IPS-18a (cell line): Measurements from ENCODE around the gene RNASEH1.

ENCODE experiments used
- H3K27ac ChIP-seq: one replicate; pipeline ENCODE4 v1.5.1; 2013; ENCODE audit warnings: low read length
- H3K27me3 ChIP-seq: one replicate; pipeline ENCODE4 v1.6.1; 2013; ENCODE audit warnings: mild to moderate bottlenecking, low read length; ENCODE audit not compliant: control insufficient read depth, insufficient read depth
- H3K36me3 ChIP-seq: one replicate; pipeline ENCODE4 v1.6.1; 2013; ENCODE audit warnings: low read depth, low read length; ENCODE audit not compliant: control insufficient read depth
- H3K4me1 ChIP-seq: one replicate; pipeline ENCODE4 v1.6.1; 2013; ENCODE audit warnings: low read depth, low read length; ENCODE audit not compliant: control insufficient read depth
- H3K4me3 ChIP-seq: one replicate; pipeline ENCODE4 v1.5.1; 2013; ENCODE audit warnings: low read length
- H3K9ac ChIP-seq: one replicate; pipeline ENCODE4 v1.6.1; 2013; ENCODE audit warnings: mild to moderate bottlenecking, low read length, moderate library complexity
- H3K9me3 ChIP-seq: one replicate; pipeline ENCODE4 v1.6.1; 2013; ENCODE audit warnings: low read depth, low read length; ENCODE audit not compliant: control insufficient read depth

Gene RNASEH1

DNA sequence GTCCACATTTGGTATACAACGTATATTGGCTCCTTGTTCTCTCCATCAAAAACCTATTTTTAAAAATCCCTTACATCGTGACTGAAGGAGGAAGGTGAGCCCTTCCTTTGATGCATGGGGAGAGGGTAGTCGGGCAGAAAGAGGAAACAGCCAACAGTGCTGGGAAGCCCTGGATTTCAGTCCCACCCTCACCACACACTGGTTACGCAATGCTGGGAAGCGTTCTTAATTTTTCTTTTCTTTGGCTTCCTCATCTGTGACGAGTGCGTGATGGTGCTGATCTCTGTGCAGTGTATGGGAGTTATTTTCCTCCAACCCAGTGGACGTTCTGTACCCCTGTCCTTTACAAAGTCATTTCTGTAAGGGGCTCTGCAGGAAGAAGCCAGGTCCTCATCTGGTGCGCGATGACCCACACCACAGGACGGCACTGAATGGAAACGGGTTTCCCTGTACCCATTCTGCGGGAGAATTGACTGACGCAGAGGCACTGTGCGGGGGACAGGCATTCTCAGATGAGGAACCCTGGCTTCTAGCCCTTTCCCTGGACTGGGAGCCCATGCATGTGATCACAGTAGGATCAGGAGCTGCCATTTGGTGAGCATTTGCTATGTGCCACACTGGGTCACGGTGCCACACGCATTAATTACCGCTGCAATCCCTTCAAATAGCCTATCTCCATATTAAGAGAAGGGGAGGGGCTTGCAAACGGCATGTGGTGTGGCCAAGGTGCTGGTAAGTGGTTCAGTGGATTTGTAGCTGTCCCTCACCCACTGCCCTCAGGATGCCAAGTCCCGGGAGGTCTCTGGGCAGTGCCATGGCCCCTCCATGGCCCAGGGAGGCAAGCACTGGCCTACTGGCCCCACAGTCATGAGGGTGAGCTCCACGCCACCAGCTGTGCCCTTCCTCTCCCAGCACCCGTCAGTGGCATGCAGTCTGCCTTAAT is 41.0 kb upstream of the RNASEH1 start:
- H3K36me3 ChIP-seq = no peaks in the 10 kb centered on the region
- no peak overlapping the region for H3K27ac ChIP-seq
- no peaks in the 10 kb centered on the region for H3K27me3 ChIP-seq
- no peaks in the 10 kb centered on the region for H3K9me3 ChIP-seq
- no peak overlapping the region for H3K9ac ChIP-seq
- H3K4me3 ChIP-seq = no peak overlapping the region
- no peaks in the 10 kb centered on the region for H3K4me1 ChIP-seq

DNA sequence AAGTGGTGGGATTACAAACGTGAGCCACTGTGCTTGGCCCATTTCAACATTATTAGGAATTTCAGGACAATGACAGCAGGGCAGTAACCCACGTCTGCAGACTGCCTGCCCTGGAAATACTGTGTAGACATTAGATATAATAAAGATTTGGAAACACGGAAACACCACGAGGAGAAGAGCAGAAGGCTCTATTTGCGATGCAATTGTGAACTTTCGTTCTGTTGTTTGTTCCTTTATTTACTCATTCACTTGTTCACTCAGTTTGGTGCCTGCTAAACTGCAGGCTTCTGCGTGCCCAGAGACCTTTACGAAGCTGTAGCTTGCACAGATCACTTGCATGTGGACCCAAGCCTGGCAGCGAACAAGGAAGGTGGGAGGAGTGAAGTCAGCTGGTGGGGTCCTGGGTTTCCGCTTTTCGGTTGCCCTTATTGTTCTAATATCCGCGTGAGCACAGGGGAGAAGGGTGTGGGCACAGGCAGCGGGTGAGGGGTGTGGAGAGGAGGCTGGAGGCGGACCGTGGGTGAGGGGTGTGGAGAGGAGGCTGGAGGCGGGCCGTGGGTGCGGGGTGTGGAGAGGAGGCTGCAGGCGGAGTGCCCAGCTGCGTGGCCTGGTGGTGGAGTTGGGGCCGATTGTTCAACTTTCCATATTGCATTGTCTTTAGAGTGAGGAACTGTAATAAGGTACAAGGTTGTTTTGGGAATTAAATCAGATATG is 40.2 kb upstream of the RNASEH1 start:
- Histone ChIP-seq H3K27me3 (no peaks in the 10 kb centered on the region), H3K9ac (no peak overlapping the region), H3K4me1 (no peaks in the 10 kb centered on the region), H3K27ac (no peak overlapping the region), H3K4me3 (no peak overlapping the region), H3K9me3 (no peaks in the 10 kb centered on the region), H3K36me3 (no peaks in the 10 kb centered on the region)

DNA sequence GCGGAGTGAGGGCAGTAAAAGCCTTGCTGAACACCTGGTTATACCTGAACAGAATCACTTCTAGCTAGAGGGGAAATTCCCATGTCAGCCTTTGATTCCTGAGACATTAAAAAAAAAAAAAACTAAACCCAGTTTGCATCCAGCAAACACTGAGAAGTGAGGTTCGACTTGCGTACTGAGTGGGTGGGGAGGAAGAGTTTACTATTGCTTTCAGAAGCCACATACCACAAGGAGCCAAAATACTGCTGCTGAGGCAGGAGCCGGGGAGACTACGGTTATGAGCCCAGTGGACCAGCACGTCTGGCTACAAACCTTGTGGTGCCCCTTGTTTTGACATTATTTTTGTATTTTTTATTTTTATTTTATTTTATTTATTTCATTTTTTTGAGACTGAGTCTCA is 39.4 kb upstream of the RNASEH1 start:
- Histone ChIP-seq H3K9me3 (no peaks in the 10 kb centered on the region), H3K4me3 (no peak overlapping the region), H3K27me3 (no peaks in the 10 kb centered on the region), H3K9ac (no peak overlapping the region), H3K27ac (no peak overlapping the region), H3K36me3 (no peaks in the 10 kb centered on the region), H3K4me1 (no peaks in the 10 kb centered on the region)

DNA sequence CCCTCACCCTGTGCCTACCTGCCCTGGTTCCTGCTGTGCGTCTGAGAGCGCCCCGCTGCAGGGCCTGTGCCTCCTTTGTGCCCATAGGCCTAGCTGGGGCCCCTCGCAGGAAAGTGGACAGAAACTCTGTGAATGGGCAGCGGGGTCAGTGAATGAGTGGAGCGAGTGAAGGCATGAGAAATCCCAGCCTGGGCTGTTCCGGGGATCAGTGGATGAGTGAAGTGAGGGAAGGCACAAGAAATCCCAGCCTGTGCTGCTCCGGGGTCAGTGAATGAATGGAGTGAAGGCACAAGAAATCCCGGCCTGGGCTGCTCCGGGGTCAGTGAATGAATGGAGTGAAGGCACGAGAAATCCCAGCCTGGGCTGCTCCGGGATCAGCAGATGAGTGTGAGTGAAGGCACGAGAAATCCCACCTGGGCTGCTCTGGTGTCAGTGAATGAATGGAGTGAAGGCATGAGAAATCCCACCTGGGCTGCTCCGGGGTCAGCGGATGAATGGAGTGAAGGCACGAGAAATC is 38.8 kb upstream of the RNASEH1 start:
- Histone ChIP-seq H3K36me3 (no peaks in the 10 kb centered on the region), H3K9ac (no peak overlapping the region), H3K4me3 (no peak overlapping the region), H3K4me1 (no peaks in the 10 kb centered on the region), H3K27ac (no peak overlapping the region), H3K9me3 (no peaks in the 10 kb centered on the region), H3K27me3 (no peaks in the 10 kb centered on the region)

DNA sequence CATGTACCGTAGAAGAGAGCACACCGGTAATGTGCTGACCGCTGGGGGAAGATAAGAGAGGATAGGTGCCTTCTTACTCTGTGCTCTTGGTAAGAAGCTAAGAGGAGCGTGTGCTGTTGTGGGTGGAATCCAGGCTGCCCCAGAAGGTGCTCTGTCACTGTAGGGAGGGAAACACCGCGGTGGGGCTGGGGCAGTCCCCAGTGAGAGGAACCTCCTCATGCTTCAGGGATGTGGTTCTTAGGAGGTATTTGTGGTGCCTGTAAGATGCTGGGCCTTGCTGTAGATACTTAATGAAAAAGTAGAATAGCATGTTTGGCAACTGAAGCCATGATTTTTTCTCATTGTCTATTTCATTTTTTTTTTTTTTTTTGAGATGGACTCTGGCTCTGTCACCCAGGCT is 37.9 kb upstream of the RNASEH1 start:
- Histone ChIP-seq H3K9ac (no peak overlapping the region), H3K27ac (no peak overlapping the region), H3K4me3 (no peak overlapping the region), H3K36me3 (no peaks in the 10 kb centered on the region), H3K4me1 (no peaks in the 10 kb centered on the region), H3K9me3 (no peaks in the 10 kb centered on the region), H3K27me3 (no peaks in the 10 kb centered on the region)

DNA sequence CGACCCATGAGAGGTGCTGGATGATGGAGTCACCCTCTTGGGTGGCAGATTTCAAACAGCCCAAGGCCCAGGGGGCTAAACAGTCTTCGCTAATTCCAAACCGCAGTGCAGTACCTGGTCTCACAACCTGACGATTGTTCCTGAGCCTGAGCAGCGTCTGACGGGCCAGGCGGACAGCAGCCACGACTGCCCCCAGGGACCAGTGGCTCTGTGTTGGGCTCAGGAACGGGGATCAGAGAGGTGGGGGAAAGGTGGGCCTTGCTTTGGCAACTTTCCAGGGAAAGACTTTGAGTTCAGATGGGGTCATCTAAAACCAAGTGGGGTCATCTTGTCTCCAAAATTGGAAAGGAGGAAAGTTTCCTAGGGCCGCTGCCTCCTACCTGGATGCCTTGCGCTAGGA is 37.3 kb upstream of the RNASEH1 start:
- no peak overlapping the region for H3K9ac ChIP-seq
- no peaks in the 10 kb centered on the region for H3K27me3 ChIP-seq
- H3K27ac ChIP-seq = no peak overlapping the region
- no peaks in the 10 kb centered on the region for H3K4me1 ChIP-seq
- H3K4me3 ChIP-seq = no peak overlapping the region
- no peaks in the 10 kb centered on the region for H3K36me3 ChIP-seq
- H3K9me3 ChIP-seq = no peaks in the 10 kb centered on the region

DNA sequence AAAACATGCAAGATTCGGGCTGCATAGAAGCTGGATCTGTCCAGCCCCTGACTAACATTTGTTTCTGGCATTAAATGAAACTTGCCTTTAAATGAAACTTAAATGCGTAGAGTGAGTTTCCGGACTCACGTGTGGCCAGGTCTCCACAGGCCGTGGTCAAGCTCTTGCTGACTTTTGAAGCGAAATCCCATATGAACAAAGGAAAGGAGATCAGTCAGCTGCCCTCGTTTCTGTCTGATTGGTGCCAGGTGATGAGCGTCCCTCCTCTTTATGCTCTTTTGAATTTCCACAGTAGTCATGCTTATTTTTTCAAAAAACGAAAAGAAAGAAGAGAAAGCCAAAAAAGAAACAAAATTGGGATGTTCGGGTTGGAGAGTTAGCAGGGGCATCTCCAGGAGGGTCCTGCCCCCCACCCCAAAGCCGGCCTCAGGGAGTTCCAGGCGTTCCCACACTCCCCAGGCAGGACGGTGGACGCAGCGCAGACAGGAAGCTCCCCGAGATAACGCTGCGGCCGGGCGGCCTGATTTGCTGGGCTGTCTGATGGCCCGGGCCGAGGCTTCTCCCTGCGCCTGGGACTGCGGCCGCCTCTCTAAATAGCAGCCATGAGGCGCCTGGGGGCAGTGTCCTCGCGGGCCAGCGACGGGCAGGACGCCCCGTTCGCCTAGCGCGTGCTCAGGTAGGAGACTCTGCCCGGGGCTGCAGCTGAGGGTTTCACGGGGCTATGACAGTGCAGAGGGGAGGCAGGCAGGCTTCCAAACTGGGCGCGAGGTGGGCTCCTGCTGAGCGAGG is 36.6 kb upstream of the RNASEH1 start, which contains the start of gene COLEC11:
Gene COLEC11 (plus strand): TSS at position 620 of the 789 bp plus-strand sequence. CDS start 9,229 bp downstream, outside the sequence.
- Histone ChIP-seq H3K4me1 (no peaks in the 10 kb centered on the region), H3K27ac (no peak within 1 kb of the TSS), H3K36me3 (no peaks in the 10 kb centered on the region), H3K9me3 (no peaks in the 10 kb centered on the region), H3K9ac (no peak within 1 kb of the TSS), H3K27me3 (no peaks in the 10 kb centered on the region), H3K4me3 (no peak within 1 kb of the TSS)

DNA sequence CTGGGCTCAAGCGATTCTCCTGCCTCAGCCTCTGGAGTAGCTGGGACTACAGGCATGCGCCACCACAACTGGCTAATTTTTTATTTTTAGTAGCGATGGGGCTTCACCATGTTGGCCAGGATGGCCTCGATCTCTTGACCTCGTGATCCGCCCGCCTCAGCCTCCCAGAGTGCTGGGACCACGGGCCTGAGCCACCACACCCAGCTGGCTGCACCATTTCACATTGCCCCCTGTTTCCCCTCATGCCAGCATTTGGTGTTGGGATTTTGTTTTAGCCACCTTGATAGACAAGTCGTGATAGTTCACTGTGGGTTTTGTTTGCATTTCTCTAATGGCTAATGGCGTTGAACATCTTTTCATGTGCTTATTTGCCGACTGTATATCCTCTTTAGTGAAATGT is 31.0 kb upstream of the RNASEH1 start:
- Histone ChIP-seq H3K27ac (no peak overlapping the region), H3K9me3 (no peaks in the 10 kb centered on the region), H3K27me3 (no peaks in the 10 kb centered on the region), H3K9ac (no peak overlapping the region), H3K36me3 (peaks cover 5% of the 10 kb centered on the region), H3K4me3 (no peak overlapping the region), H3K4me1 (no peaks in the 10 kb centered on the region)

DNA sequence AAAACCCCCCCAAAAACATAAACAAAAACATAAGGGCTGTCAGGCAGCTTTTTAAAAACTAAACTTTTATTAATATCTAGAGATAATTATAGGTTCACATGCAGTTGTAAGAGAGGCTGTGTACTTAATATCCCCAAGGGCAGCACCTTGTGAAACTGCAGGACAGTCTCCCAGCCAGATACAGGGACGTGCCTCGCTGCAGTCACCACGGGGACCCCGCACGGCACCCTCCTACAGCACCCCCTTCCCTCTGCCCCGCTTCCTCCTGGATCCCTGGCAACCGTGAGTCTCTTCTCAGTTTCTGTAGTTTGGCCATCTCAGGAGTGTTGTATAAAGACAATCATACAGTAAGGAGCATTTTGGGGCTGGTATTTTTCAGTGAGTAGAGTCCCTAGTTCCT is 30.0 kb upstream of the RNASEH1 start:
- no peak overlapping the region for H3K27ac ChIP-seq
- peaks cover 14% of the 10 kb centered on the region for H3K36me3 ChIP-seq
- no peak overlapping the region for H3K4me3 ChIP-seq
- no peaks in the 10 kb centered on the region for H3K4me1 ChIP-seq
- H3K27me3 ChIP-seq = no peaks in the 10 kb centered on the region
- no peak overlapping the region for H3K9ac ChIP-seq
- no peaks in the 10 kb centered on the region for H3K9me3 ChIP-seq

DNA sequence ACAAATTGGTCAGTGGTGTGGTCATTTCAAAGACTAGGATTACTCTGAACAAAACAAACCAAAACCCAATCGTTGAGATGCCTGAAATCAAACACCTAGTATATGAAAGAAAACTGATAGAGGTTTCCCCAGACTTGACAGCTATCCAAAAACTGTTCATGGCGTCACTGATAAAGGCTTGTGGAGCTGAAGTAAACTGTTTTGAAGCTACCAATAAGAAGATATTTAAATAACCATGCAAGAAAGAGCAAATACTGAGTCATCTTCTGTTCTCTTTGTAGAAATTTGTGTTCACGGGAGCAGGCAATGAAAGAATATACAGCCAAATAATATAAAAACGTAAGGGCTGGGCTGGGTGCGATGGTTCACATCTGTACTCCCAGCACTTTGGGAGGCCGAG is 29.3 kb upstream of the RNASEH1 start:
- peaks cover 15% of the 10 kb centered on the region for H3K36me3 ChIP-seq
- H3K27me3 ChIP-seq = no peaks in the 10 kb centered on the region
- no peak overlapping the region for H3K4me3 ChIP-seq
- H3K4me1 ChIP-seq = no peaks in the 10 kb centered on the region
- no peak overlapping the region for H3K9ac ChIP-seq
- no peak overlapping the region for H3K27ac ChIP-seq
- H3K9me3 ChIP-seq = no peaks in the 10 kb centered on the region

DNA sequence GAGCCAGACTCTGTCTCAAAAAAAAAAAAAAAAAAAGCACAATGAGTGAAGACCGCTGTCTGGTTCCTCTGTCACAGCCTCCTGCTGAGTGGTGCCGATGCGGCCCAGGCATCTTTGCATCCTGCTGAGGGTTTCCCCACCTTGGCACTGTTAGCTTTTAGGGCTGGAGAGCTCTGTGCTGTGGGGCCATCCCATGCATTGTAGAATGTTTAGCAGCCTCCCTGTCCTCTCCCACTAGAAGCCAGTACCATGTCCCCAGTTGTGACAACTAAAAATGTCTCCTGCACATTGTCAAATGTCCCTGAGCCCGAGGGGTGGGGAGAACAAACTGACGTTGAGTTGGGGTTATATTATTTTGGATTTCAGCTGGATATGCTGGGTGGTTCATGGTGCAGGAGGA is 28.9 kb upstream of the RNASEH1 start:
- Histone ChIP-seq H3K4me3 (no peak overlapping the region), H3K27me3 (no peaks in the 10 kb centered on the region), H3K9me3 (no peaks in the 10 kb centered on the region), H3K36me3 (peaks cover 17% of the 10 kb centered on the region), H3K9ac (no peak overlapping the region), H3K27ac (no peak overlapping the region), H3K4me1 (no peaks in the 10 kb centered on the region)
